ENCODE results near the gene VWC2. TPM values are rescaled to one million over a fixed set of nuclear protein-coding genes. Genes with fewer than 3 reads are reported as not detected.

The VWC2 gene
- total RNA-seq, 6 donors from 2014 or later: 0.09 to 0.20 (median 0.13) TPM; not detected in 2

- H3K9me3 ChIP-seq: no peaks in the 10 kb centered on the region
Measured at GRCh38 chr7:49817279-49817678, 43.8 kb downstream of the VWC2 start.

GRCh38 chr7:49821181-49821580, 47.7 kb downstream of the VWC2 start:
- Histone ChIP-seq H3K27ac (no peak overlapping the region), H3K27me3 (no peaks in the 10 kb centered on the region), H3K36me3 (no peaks in the 10 kb centered on the region), H3K4me3 (no peak overlapping the region), H3K9me3 (no peaks in the 10 kb centered on the region), H3K4me1 (no peaks in the 10 kb centered on the region)
- DNase-seq: no peak
- TF ChIP-seq EP300 (IDR thresholded peaks at IDR 0.05) (no peak), CTCF (IDR thresholded peaks at IDR 0.05) (no peak), POLR2A (IDR thresholded peaks at IDR 0.05) (no peak), POLR2AphosphoS5 (IDR thresholded peaks at IDR 0.05) (no peak)
- no peak for ATAC-seq (ENCODE audit: low FRiP score in 2 of 2)

More at GRCh38 chr7:49817279-49817678, 43.8 kb downstream of the VWC2 start:
- H3K27me3 ChIP-seq: no peaks in the 10 kb centered on the region
- ATAC-seq (ENCODE audit: low FRiP score in 2 of 2) (no peak), DNase-seq (no peak)
- H3K36me3 ChIP-seq: no peaks in the 10 kb centered on the region
- 64 to 81% methylated on average over 1 of the region's 1 CpG for WGBS, 2 donors
- no peak overlapping the region for H3K27ac ChIP-seq
- TF ChIP-seq POLR2AphosphoS5 (IDR thresholded peaks at IDR 0.05): no peak
- no peak for TF ChIP-seq EP300 (IDR thresholded peaks at IDR 0.05)
- TF ChIP-seq POLR2A (IDR thresholded peaks at IDR 0.05): no peak
- TF ChIP-seq CTCF (IDR thresholded peaks at IDR 0.05): no peak
- H3K4me1 ChIP-seq: no peaks in the 10 kb centered on the region
- H3K4me3 ChIP-seq: no peak overlapping the region

- DNase-seq (no peak), ATAC-seq (ENCODE audit: low FRiP score in 2 of 2) (no peak)
- Histone ChIP-seq H3K9me3 (no peaks in the 10 kb centered on the region), H3K27me3 (no peaks in the 10 kb centered on the region), H3K4me3 (no peak overlapping the region), H3K27ac (no peak overlapping the region), H3K4me1 (no peaks in the 10 kb centered on the region), H3K36me3 (no peaks in the 10 kb centered on the region)
- TF ChIP-seq EP300 (IDR thresholded peaks at IDR 0.05) (no peak), POLR2AphosphoS5 (IDR thresholded peaks at IDR 0.05) (no peak), CTCF (IDR thresholded peaks at IDR 0.05) (no peak), POLR2A (IDR thresholded peaks at IDR 0.05) (no peak)
- WGBS, 2 donors: 63 to 69% methylated on average over 5 of the region's 5 CpGs
Measured at GRCh38 chr7:49822856-49823255, 49.4 kb downstream of the VWC2 start.

- WGBS, 2 donors: 86 to 87% methylated on average over 3 of the region's 3 CpGs
- H3K4me1 ChIP-seq: no peaks in the 10 kb centered on the region
- DNase-seq (no peak), ATAC-seq (ENCODE audit: low FRiP score in 2 of 2) (no peak)
- no peak for TF ChIP-seq POLR2AphosphoS5 (IDR thresholded peaks at IDR 0.05)
- no peak for TF ChIP-seq POLR2A (IDR thresholded peaks at IDR 0.05)
- TF ChIP-seq CTCF (IDR thresholded peaks at IDR 0.05): no peak
- TF ChIP-seq EP300 (IDR thresholded peaks at IDR 0.05): no peak
- H3K36me3 ChIP-seq: no peaks in the 10 kb centered on the region
- no peak overlapping the region for H3K27ac ChIP-seq
- H3K27me3 ChIP-seq: no peaks in the 10 kb centered on the region
- no peaks in the 10 kb centered on the region for H3K9me3 ChIP-seq
- no peak overlapping the region for H3K4me3 ChIP-seq
Measured at GRCh38 chr7:49823566-49823965, 50.1 kb downstream of the VWC2 start.

GRCh38 chr7:49839863-49840645, 66.6 kb downstream of the VWC2 start:
- Histone ChIP-seq H3K4me1 (no peaks in the 10 kb centered on the region), H3K27me3 (no peaks in the 10 kb centered on the region), H3K4me3 (no peak overlapping the region), H3K36me3 (no peaks in the 10 kb centered on the region), H3K27ac (no peak overlapping the region), H3K9me3 (no peaks in the 10 kb centered on the region)
- no peak for TF ChIP-seq EP300 (IDR thresholded peaks at IDR 0.05)
- WGBS, 2 donors: 76 to 78% methylated on average over 12 to 13 of the region's 13 CpGs
- DNase-seq (peak in 1 of 2 donors; percentile 5), ATAC-seq (ENCODE audit: low FRiP score in 2 of 2) (no peak)
